Measurements from ENCODE around the gene CORO6. TPM values are rescaled to one million over a fixed set of nuclear protein-coding genes. Genes with fewer than 3 reads are reported as not detected.

Gene CORO6
- total RNA-seq, 4 donors from 2014 or later: 65.3 to 161 (median 99.2) TPM

- intact Hi-C loops (cut with DNase I): loop anchor here (10.0 kb wide), 1 partner anchor 185 kb away; no protein-coding TSS in a partner anchor
- peaks cover 18 to 48% of the 10 kb centered on the region in 2 donors for H3K4me1 ChIP-seq
Observed at GRCh38 chr17:29569245-29569950, 53.3 kb downstream of the CORO6 start.

GRCh38 chr17:29568331-29569244 lies 54.1 kb downstream of the CORO6 start, which contains the start of gene TP53I13:
TSS of gene TP53I13 (plus strand) at chr17:29568701. CDS start at chr17:29568759, 58 bp downstream.
- DNase-seq: peak; percentile 92 to 93
- intact Hi-C loops (cut with DNase I): loop anchor here (10.0 kb wide), 1 partner anchor 184 kb away; no protein-coding TSS in a partner anchor
- Histone ChIP-seq H3K27me3 (no peaks in the 10 kb centered on the region), H3K4me3 (replicated peaks in 1 of 3) (peak within 1 kb of the TSS; percentile 21 to 64 (median 42)), H3K27ac (peak within 1 kb of the TSS; percentile 85 to 96 (median 88)), H3K4me1 (peaks cover 18 to 48% of the 10 kb centered on the region in 2 donors), H3K36me3 (no peaks in the 10 kb centered on the region), H3K9me3 (no peaks in the 10 kb centered on the region)
- 4 to 7% methylated on average over 15 to 18 of the region's 85 CpGs for WGBS, 2 donors
- no peak for TF ChIP-seq CTCF (IDR thresholded peaks at IDR 0.05)
- peak in 1 of 2 donors; percentile 86 for TF ChIP-seq POLR2A (IDR thresholded peaks at IDR 0.05)

More at GRCh38 chr17:29569245-29569950, 53.3 kb downstream of the CORO6 start:
- no peaks in the 10 kb centered on the region for H3K27me3 ChIP-seq
- peaks cover 2 to 3% of the 10 kb centered on the region in 2 donors for H3K36me3 ChIP-seq
- WGBS, 2 donors: 63 to 73% methylated on average over 14 of the region's 14 CpGs
- H3K9me3 ChIP-seq: no peaks in the 10 kb centered on the region
- TF ChIP-seq CTCF (IDR thresholded peaks at IDR 0.05) (no peak), POLR2A (IDR thresholded peaks at IDR 0.05) (no peak)
- H3K27ac ChIP-seq: peak overlapping the region in 2 of 3 donors; percentile 74 to 96
- DNase-seq: peak in 1 of 2 donors; percentile 12
- peak overlapping the region in 2 of 3 donors; percentile 21 to 42 for H3K4me3 ChIP-seq (replicated peaks in 1 of 3)

- no peaks in the 10 kb centered on the region for H3K36me3 ChIP-seq
- TF ChIP-seq POLR2A (IDR thresholded peaks at IDR 0.05) (no peak), CTCF (IDR thresholded peaks at IDR 0.05) (peak in 5 of 6 experiments; percentile 18 to 52 (median 26))
- DNase-seq: peak; percentile 79 to 80
- H3K9me3 ChIP-seq: no peaks in the 10 kb centered on the region
- intact Hi-C loops (cut with DNase I): loop anchor here (10.0 kb wide), 1 partner anchor 183 kb away; no protein-coding TSS in a partner anchor
- peak overlapping the region; percentile 85 to 96 (median 88) for H3K27ac ChIP-seq
- WGBS, 2 donors: 0 to 1% methylated on average over 13 to 25 of the region's 63 CpGs
- H3K27me3 ChIP-seq: no peaks in the 10 kb centered on the region
- peak overlapping the region; percentile 2 to 64 (median 42) for H3K4me3 ChIP-seq (replicated peaks in 1 of 3)
- H3K4me1 ChIP-seq: peaks cover 15 to 43% of the 10 kb centered on the region in 2 donors
Observed at GRCh38 chr17:29567554-29568330, 55.0 kb downstream of the CORO6 start.

GRCh38 chr17:29567304-29567553 lies 55.5 kb downstream of the CORO6 start:
- Histone ChIP-seq H3K4me1 (peaks cover 14 to 38% of the 10 kb centered on the region in 2 donors), H3K9me3 (no peaks in the 10 kb centered on the region), H3K27ac (peak overlapping the region; percentile 85 to 96 (median 88)), H3K36me3 (peaks cover 0 to 3% of the 10 kb centered on the region in 2 donors), H3K4me3 (replicated peaks in 1 of 3) (peak overlapping the region; percentile 2 to 64 (median 42)), H3K27me3 (no peaks in the 10 kb centered on the region)
- no peak for TF ChIP-seq POLR2A (IDR thresholded peaks at IDR 0.05)
- no peak for TF ChIP-seq CTCF (IDR thresholded peaks at IDR 0.05)
- 2% methylated on average over 25 of the region's 27 CpGs; no CpG with 5 or more reads in 1 of the 2 donors for WGBS, 2 donors
- DNase-seq: no peak
- intact Hi-C loops (cut with DNase I): loop anchor here (10.0 kb wide), 1 partner anchor 182 kb away; no protein-coding TSS in a partner anchor
